WTC11 (cell line): ENCODE measurements around the gene SPAG4.

Source experiments
- CTCF ChIP-seq: fragments of 200-600 bp; IDR thresholded peaks from 2 replicates; pipeline ENCODE4 v1.8.0; 2022; ENCODE audit warnings: antibody characterized with exemption
- E2F4 ChIP-seq: sonication (generic); formaldehyde crosslinking; IDR thresholded peaks from 2 replicates; pipeline ENCODE4 v1.8.1; 2022; ENCODE audit warnings: low read depth, mild to moderate bottlenecking, moderate library complexity, missing genetic modification reagents, borderline replicate concordance
- E2F5 ChIP-seq: sonication (generic); formaldehyde crosslinking; IDR thresholded peaks from 2 replicates; pipeline ENCODE4 v1.8.1; 2022; ENCODE audit warnings: mild to moderate bottlenecking, moderate library complexity, missing genetic modification reagents
- ETV6 ChIP-seq: sonication (generic); formaldehyde crosslinking; IDR thresholded peaks from 2 replicates; pipeline ENCODE4 v1.8.1; 2022; ENCODE audit warnings: mild to moderate bottlenecking, missing genetic modification reagents
- HMGXB4 ChIP-seq: sonication (generic); formaldehyde crosslinking; IDR thresholded peaks from 2 replicates; pipeline ENCODE4 v1.8.1; 2023; ENCODE audit warnings: mild to moderate bottlenecking, moderate library complexity, missing genetic modification reagents
- NFYB ChIP-seq: sonication (generic); formaldehyde crosslinking; conservative IDR thresholded peaks from 2 replicates; pipeline ENCODE4 v1.8.0; 2022; ENCODE audit warnings: low read depth, missing genetic modification reagents
- RELA ChIP-seq: sonication (generic); formaldehyde crosslinking; IDR thresholded peaks from 2 replicates; pipeline ENCODE4 v1.8.1; 2022; ENCODE audit warnings: missing genetic modification reagents, mild to moderate bottlenecking, borderline replicate concordance
- TEAD4 ChIP-seq: sonication (generic); formaldehyde crosslinking; IDR thresholded peaks from 2 replicates; pipeline ENCODE4 v1.8.0; 2022; ENCODE audit warnings: mild to moderate bottlenecking, missing genetic modification reagents

DNA sequence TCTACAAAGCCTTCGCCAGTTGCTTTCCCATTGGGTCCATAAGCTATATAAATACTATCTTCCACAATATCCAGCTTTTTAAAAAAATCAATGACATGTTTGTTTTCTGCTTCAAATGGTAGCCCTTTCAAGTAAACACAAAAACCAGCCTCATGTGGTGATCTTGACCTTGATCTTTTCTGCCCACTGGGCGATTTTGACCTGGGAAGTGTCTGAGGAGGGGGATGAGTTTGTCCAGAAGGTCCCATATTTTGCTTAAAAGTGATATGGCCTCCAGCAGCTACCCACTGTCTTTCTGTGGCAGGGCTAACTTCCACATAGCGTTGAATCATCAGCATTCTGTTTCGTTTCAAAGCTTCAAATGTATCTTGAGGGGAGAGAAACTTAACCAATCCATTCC is 38.3 kb downstream of the SPAG4 start:
- TF ChIP-seq ETV6 (CRISPR knock-in tag) (no peak), CTCF (no peak), E2F4 (CRISPR knock-in tag) (no peak), E2F5 (CRISPR knock-in tag) (no peak), HMGXB4 (CRISPR knock-in tag) (no peak), NFYB (CRISPR knock-in tag) (no peak), TEAD4 (CRISPR knock-in tag) (no peak), RELA (CRISPR knock-in tag) (no peak)
